ENCODE results near the gene KRTAP6-2. TPM values are rescaled to one million over a fixed set of nuclear protein-coding genes. Genes with fewer than 3 reads are reported as not detected.

Gene KRTAP6-2
- polyA plus RNA-seq, 1 donor: not detected

DNA sequence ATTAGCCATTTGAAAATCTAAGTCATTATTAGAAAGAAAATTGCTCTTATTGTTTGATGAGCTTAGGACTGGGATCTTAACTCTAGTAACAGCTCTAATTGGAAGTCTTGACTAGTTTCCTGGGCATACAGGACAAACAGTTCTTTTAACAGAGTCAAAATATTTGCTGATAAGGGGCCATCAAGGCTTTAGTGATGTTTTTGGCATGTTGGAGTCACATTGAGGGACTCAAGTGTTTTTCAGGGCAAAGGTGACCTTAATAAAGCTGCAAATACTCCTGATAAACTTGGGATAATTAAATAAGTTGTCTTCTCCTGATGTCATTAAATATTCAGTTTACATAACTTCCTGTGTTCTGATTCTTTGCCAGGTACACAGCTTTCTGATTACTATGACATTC lies 31.1 kb downstream of the KRTAP6-2 start:
- DNase-seq (ENCODE audit: low read depth): no peak

DNA sequence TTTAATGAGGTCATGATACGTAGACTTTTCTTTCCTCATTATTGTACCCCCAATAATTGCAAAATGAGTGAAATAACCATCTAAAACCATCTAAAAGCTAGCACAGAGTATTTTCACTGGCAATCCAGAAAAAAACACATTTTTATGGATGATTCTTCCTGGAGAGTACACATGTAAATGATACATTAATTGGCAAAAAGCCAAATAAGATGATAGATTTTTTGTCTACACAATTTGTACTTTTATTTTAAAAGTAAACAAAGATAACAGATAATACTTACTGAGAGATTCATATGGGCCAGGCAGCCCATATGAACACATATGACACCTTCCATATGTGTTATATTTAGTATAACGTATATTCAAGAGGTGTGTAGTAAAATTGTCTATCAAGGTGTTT lies 35.1 kb downstream of the KRTAP6-2 start:
- no peak for DNase-seq (ENCODE audit: low read depth)

GRCh38 chr21:30563072-30563471 lies 35.6 kb downstream of the KRTAP6-2 start:
- DNase-seq (ENCODE audit: low read depth): no peak

- DNase-seq (ENCODE audit: low read depth): no peak
These were observed 36.7 kb downstream of the KRTAP6-2 start for GRCh38 chr21:30561957-30562356.

GRCh38 chr21:30561264-30561895 lies 37.3 kb downstream of the KRTAP6-2 start, which contains the start of gene KRTAP19-7:
Gene KRTAP19-7, minus strand, starts transcription at chr21:30561314. Its CDS starts 25 bp downstream, at chr21:30561289.
- DNase-seq (ENCODE audit: low read depth): no peak

DNA sequence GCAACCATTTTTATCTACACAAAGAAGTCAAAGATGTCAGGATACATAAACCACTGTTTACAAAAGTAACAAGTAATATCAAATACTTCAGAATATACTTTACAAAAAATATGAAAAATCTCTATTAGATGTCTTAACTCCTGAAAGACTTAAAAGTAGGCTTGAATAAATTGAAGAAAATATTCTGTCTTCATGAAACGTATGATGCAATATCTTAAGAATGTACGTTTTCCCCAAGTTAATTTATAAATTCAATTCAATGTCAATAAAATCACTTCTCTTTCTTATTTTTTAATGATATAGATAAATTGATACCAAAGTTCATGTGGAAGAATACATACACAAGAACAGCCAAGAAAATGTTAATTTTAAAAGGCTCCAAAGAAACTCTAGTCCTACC lies 43.6 kb downstream of the KRTAP6-2 start:
- DNase-seq (ENCODE audit: low read depth): no peak

DNA sequence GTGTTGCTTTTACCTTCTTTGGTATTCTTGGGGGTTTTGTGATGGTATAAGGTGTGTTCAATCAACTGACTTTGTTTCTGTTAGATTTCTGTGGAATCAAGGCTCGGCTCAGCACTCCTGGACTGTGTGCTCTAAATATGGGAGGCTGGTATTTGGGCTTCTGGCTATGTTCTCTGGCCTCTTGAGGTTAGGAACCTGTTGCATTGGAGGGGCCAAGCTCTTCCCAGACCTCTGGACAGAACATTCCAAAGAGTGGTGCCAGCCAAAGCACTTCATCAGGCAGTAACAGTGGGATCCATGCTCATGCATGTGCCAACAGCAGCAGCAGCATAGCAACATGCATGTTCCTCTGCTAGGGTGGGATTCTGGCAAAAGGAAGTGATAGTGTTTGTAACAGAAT lies 45.9 kb downstream of the KRTAP6-2 start:
- DNase-seq (ENCODE audit: low read depth): no peak

Other genes with a start within 250 kb of the KRTAP6-2 start
- not detected for gene KRTAP13-2, start 226.6 kb downstream of the KRTAP6-2 start, polyA plus RNA-seq (ENCODE audit: insufficient read length)
- gene KRTAP13-1, start 202.9 kb downstream of the KRTAP6-2 start, polyA plus RNA-seq (ENCODE audit: insufficient read length): not detected
- gene KRTAP13-3, start 173.0 kb downstream of the KRTAP6-2 start, polyA plus RNA-seq (ENCODE audit: insufficient read length): not detected
- gene KRTAP13-4, start 168.7 kb downstream of the KRTAP6-2 start, polyA plus RNA-seq (ENCODE audit: insufficient read length): not detected
- gene KRTAP15-1, start 158.6 kb downstream of the KRTAP6-2 start, polyA plus RNA-seq (ENCODE audit: insufficient read length): not detected
- gene KRTAP19-1, start 118.5 kb downstream of the KRTAP6-2 start, polyA plus RNA-seq (ENCODE audit: insufficient read length): not detected
- gene KRTAP19-2, start 111.5 kb downstream of the KRTAP6-2 start, polyA plus RNA-seq (ENCODE audit: insufficient read length): not detected
- not detected for gene KRTAP19-3, start 106.9 kb downstream of the KRTAP6-2 start, polyA plus RNA-seq (ENCODE audit: insufficient read length)
- not detected for gene KRTAP19-4, start 101.7 kb downstream of the KRTAP6-2 start, polyA plus RNA-seq (ENCODE audit: insufficient read length)
- gene KRTAP19-5, start 96.8 kb downstream of the KRTAP6-2 start, polyA plus RNA-seq (ENCODE audit: insufficient read length): not detected
- not detected for gene KRTAP19-6, start 57.0 kb downstream of the KRTAP6-2 start, polyA plus RNA-seq (ENCODE audit: insufficient read length)
- gene KRTAP19-7, start 37.6 kb downstream of the KRTAP6-2 start, polyA plus RNA-seq (ENCODE audit: insufficient read length): not detected
- gene KRTAP22-2, start 8.5 kb downstream of the KRTAP6-2 start, polyA plus RNA-seq (ENCODE audit: insufficient read length): not detected
- gene KRTAP6-3, start 6.5 kb downstream of the KRTAP6-2 start, polyA plus RNA-seq (ENCODE audit: insufficient read length): not detected
- not detected for gene KRTAP22-1, start 2.2 kb upstream of the KRTAP6-2 start, polyA plus RNA-seq (ENCODE audit: insufficient read length)
- gene KRTAP6-1, start 15.0 kb upstream of the KRTAP6-2 start, polyA plus RNA-seq (ENCODE audit: insufficient read length): not detected
- gene KRTAP20-1, start 17.5 kb upstream of the KRTAP6-2 start, polyA plus RNA-seq (ENCODE audit: insufficient read length): not detected
- gene KRTAP20-4, start 21.7 kb upstream of the KRTAP6-2 start, polyA plus RNA-seq (ENCODE audit: insufficient read length): not detected
- not detected for gene KRTAP20-2, start 36.3 kb upstream of the KRTAP6-2 start, polyA plus RNA-seq (ENCODE audit: insufficient read length)
- gene KRTAP20-3, start 44.0 kb upstream of the KRTAP6-2 start, polyA plus RNA-seq (ENCODE audit: insufficient read length): not detected
- not detected for gene KRTAP21-3, start 119.9 kb upstream of the KRTAP6-2 start, polyA plus RNA-seq (ENCODE audit: insufficient read length)
- not detected for gene KRTAP21-2, start 148.4 kb upstream of the KRTAP6-2 start, polyA plus RNA-seq (ENCODE audit: insufficient read length)
- gene KRTAP21-1, start 156.5 kb upstream of the KRTAP6-2 start, polyA plus RNA-seq (ENCODE audit: insufficient read length): not detected
- not detected for gene KRTAP8-1, start 214.4 kb upstream of the KRTAP6-2 start, polyA plus RNA-seq (ENCODE audit: insufficient read length)
- gene KRTAP7-1, start 230.9 kb upstream of the KRTAP6-2 start, polyA plus RNA-seq (ENCODE audit: insufficient read length): not detected